GM23338 (cell line): Measurements from ENCODE around the gene DPP3. TPM values are rescaled to one million over a fixed set of nuclear protein-coding genes. Genes with fewer than 3 reads are reported as not detected.

ENCODE experiments used
- ATAC-seq: fragments of 200-7000 bp; cut with Tn5 transposase; 3 replicates; pipeline ENCODE4 v1.9.1; 2020
- DNase-seq: peaks from one replicate; pipeline ENCODE4 v3.0.0-alpha.2; 2015; ENCODE audit warnings: low spot score
- H2AFZ ChIP-seq: fragments of 200-600 bp; sonication (generic); 2 replicates; pipeline ENCODE4 v1.8.0; 2016; ENCODE audit warnings: antibody characterized with exemption, mild to moderate bottlenecking, moderate library complexity
- H3F3A ChIP-seq: fragments of 200-600 bp; sonication (generic); replicated peaks from 2 replicates; pipeline ENCODE4 v1.8.0; 2017; ENCODE audit warnings: antibody characterized with exemption, mixed run types, low read depth
- H3K27ac ChIP-seq: fragments of 200-600 bp; sonication (generic); 2 replicates; pipeline ENCODE4 v1.6.1; 2016; ENCODE audit warnings: low read depth
- H3K27me3 ChIP-seq: fragments of 200-600 bp; sonication (generic); 2 replicates; pipeline ENCODE4 v1.8.0; 2016; ENCODE audit warnings: mild to moderate bottlenecking, mixed run types, moderate library complexity; ENCODE audit not compliant: insufficient read depth
- H3K36me3 ChIP-seq: fragments of 200-600 bp; sonication (generic); 2 replicates; pipeline ENCODE4 v1.8.0; 2016; ENCODE audit warnings: mild to moderate bottlenecking; ENCODE audit not compliant: insufficient read depth
- H3K4me1 ChIP-seq: fragments of 200-600 bp; sonication (generic); 2 replicates; pipeline ENCODE4 v1.8.0; 2016; ENCODE audit warnings: mild to moderate bottlenecking, moderate library complexity; ENCODE audit not compliant: insufficient read depth
- H3K4me2 ChIP-seq: fragments of 200-600 bp; sonication (generic); 2 replicates; pipeline ENCODE4 v1.7.1; 2017; ENCODE audit warnings: mixed run types
- H3K4me3 ChIP-seq: fragments of 200-600 bp; sonication (generic); 2 replicates; pipeline ENCODE4 v1.6.1; 2016; ENCODE audit warnings: mixed run types
- H3K79me2 ChIP-seq: fragments of 200-600 bp; sonication (generic); replicated peaks from 2 replicates; pipeline ENCODE4 v1.8.0; 2017; ENCODE audit warnings: mild to moderate bottlenecking; ENCODE audit not compliant: insufficient read depth
- H3K9me2 ChIP-seq: fragments of 200-600 bp; sonication (generic); 2 replicates; pipeline ENCODE4 v1.8.0; 2017; ENCODE audit not compliant: insufficient read depth
- H4K20me1 ChIP-seq: fragments of 200-600 bp; sonication (generic); replicated peaks from 2 replicates; pipeline ENCODE4 v1.8.0; 2017; ENCODE audit warnings: mild to moderate bottlenecking; ENCODE audit not compliant: insufficient read depth
- H3K27ac Mint-ChIP-seq: 2 replicates; pipeline ENCODE4 v1.8.0; 2020; ENCODE audit warnings: inconsistent platforms, mild to moderate bottlenecking, moderate library complexity, mixed read lengths
- H3K27me3 Mint-ChIP-seq: 3 replicates; pipeline ENCODE4 v1.8.0; 2022; ENCODE audit warnings: low read depth, mild to moderate bottlenecking, moderate library complexity, mixed read lengths, inconsistent platforms; ENCODE audit not compliant: insufficient read depth, poor library complexity
- H3K36me3 Mint-ChIP-seq: 3 replicates; pipeline ENCODE4 v1.8.0; 2021; ENCODE audit warnings: low read depth, mild to moderate bottlenecking, inconsistent platforms, moderate library complexity, mixed read lengths
- H3K4me1 Mint-ChIP-seq: 3 replicates; pipeline ENCODE4 v1.8.0; 2020; ENCODE audit warnings: mild to moderate bottlenecking, inconsistent platforms, mixed read lengths
- H3K4me3 Mint-ChIP-seq: 3 replicates; pipeline ENCODE4 v1.8.0; 2021; ENCODE audit warnings: moderate library complexity, mild to moderate bottlenecking, inconsistent platforms, mixed read lengths
- H3K9me3 Mint-ChIP-seq: 3 replicates; pipeline ENCODE4 v1.8.0; 2020; ENCODE audit warnings: moderate library complexity, mild to moderate bottlenecking, inconsistent platforms, mixed read lengths
- CTCF ChIP-seq, 2 experiments: fragments of 200-600 bp in 1 of 2; sonication (generic) in 1 of 2; conservative IDR thresholded peaks; 2 replicates each; pipeline versions ENCODE4 v1.5.1 to v1.6.1; 2016 to 2017; ENCODE audit warnings: antibody characterized with exemption in 2 of 2, low read depth in 2 of 2, mild to moderate bottlenecking in 2 of 2, moderate library complexity in 1 of 2
- ETS1 ChIP-seq: IDR thresholded peaks from 2 replicates; pipeline ENCODE4 v1.6.1; 2016; ENCODE audit warnings: antibody characterized with exemption
- EZH2 ChIP-seq: fragments of 200-600 bp; sonication (generic); IDR thresholded peaks from one replicate; pipeline ENCODE4 v1.8.0; 2017; ENCODE audit warnings: antibody characterized with exemption, mild to moderate bottlenecking, low read depth; ENCODE audit not compliant: unreplicated experiment
- NANOG ChIP-seq: IDR thresholded peaks from 2 replicates; pipeline ENCODE4 v1.6.1; 2016; ENCODE audit warnings: antibody characterized with exemption, borderline replicate concordance
- POLR2AphosphoS5 ChIP-seq: IDR thresholded peaks from 2 replicates; pipeline ENCODE4 v1.6.1; 2016; ENCODE audit warnings: antibody characterized with exemption, low read depth
- REST ChIP-seq: IDR thresholded peaks from one replicate; pipeline ENCODE4 v1.6.1; 2018; ENCODE audit warnings: antibody characterized with exemption; ENCODE audit not compliant: unreplicated experiment
- STAT1 ChIP-seq: IDR thresholded peaks from one replicate; pipeline ENCODE4 v1.6.1; 2016; ENCODE audit warnings: antibody characterized with exemption; ENCODE audit not compliant: unreplicated experiment
- ZNF331 ChIP-seq: fragments of 250-450 bp; sonication (Bioruptor Pico); IDR thresholded peaks from 2 replicates; pipeline ENCODE4 v1.5.0; 2020; ENCODE audit warnings: low read depth, mild to moderate bottlenecking, moderate library complexity
- ZNF462 ChIP-seq: fragments of 250-450 bp; sonication (Bioruptor Pico); IDR thresholded peaks from 2 replicates; pipeline ENCODE4 v1.5.0; 2020; ENCODE audit warnings: mild to moderate bottlenecking, moderate library complexity
- polyA plus RNA-seq: library from polyadenylated mRNA; unstranded; fragments of >200 nt; fragmentation: Nextera tagmentation; extraction: Ambion mirVana; gene quantifications from 2 replicates; pipeline ENCODE4 v1.2.1, GENCODE V29; 2016
- total RNA-seq: library from RNA; depleted of rRNA; stranded (reverse); fragments of >200 nt; shearing (Covaris generic); gene quantifications from 2 replicates; pipeline ENCODE4 v1.2.3, GENCODE V29; 2014

DPP3 gene
- total and polyA plus RNA-seq, 2 experiments from 2014 or later, result 22.7 to 85.9 TPM

GRCh38 chr11:66454828-66455227 is 25.4 kb upstream of the DPP3 start:
- H3F3A ChIP-seq, result no peaks in the 10 kb centered on the region
- H4K20me1 ChIP-seq, result no peaks in the 10 kb centered on the region
- no peak overlapping the region for H3K4me3 Mint-ChIP-seq
- no peak overlapping the region for H3K4me2 ChIP-seq
- no peak overlapping the region for H3K27ac Mint-ChIP-seq
- DNase-seq (no peak), ATAC-seq (no peak)
- no peaks in the 10 kb centered on the region; the same call in 2 of the 3 replicates for H3K36me3 Mint-ChIP-seq
- peaks cover 7% of the 10 kb centered on the region for H3K4me1 Mint-ChIP-seq
- no peak overlapping the region for H3K27ac ChIP-seq
- no peaks in the 10 kb centered on the region for H3K4me1 ChIP-seq
- H2AFZ ChIP-seq, result no peak overlapping the region
- peaks cover 12% of the 10 kb centered on the region for H3K27me3 Mint-ChIP-seq
- H3K9me2 ChIP-seq, result no peaks in the 10 kb centered on the region
- no peaks in the 10 kb centered on the region for H3K79me2 ChIP-seq
- TF ChIP-seq POLR2AphosphoS5 (no peak), ETS1 (no peak), REST (no peak), ZNF462 (CRISPR knock-in tag) (no peak), ZNF331 (CRISPR knock-in tag) (no peak), EZH2 (no peak), STAT1 (no peak), CTCF (conservative IDR thresholded peaks at IDR 0.05; ENCODE audit: low read depth in 2 of 2) (no peak), NANOG (no peak)
- H3K4me3 ChIP-seq, result no peak overlapping the region
- no peaks in the 10 kb centered on the region for H3K36me3 ChIP-seq
- H3K27me3 ChIP-seq, result no peaks in the 10 kb centered on the region
- H3K9me3 Mint-ChIP-seq, result peaks cover 3% of the 10 kb centered on the region; the same call in 1 of the 3 replicates
